ENCODE results near the gene PLD1. TPM values are rescaled to one million over a fixed set of nuclear protein-coding genes. Genes with fewer than 3 reads are reported as not detected.

PLD1 gene
- total and polyA plus RNA-seq, 10 of the 15 experiments (the other 5 are each of a cell fraction or from before 2014, with no cell fraction given), result 2.9 to 108 (median 3.6) TPM

- TF ChIP-seq CTCF (IDR thresholded peaks at IDR 0.05 in 2 of 3, conservative IDR thresholded peaks at IDR 0.05 in 1 of 3; ENCODE audit: control insufficient read depth in 2 of 3, extremely low read depth in 1 of 3, insufficient read depth in 1 of 3, low read depth in 3 of 3, low read length in 3 of 3) (no peak), EGR1 (IDR thresholded peaks at IDR 0.05; ENCODE audit: borderline replicate concordance in 1 of 2, low read depth in 2 of 2, low read length in 2 of 2) (no peak), SUPT20H (IDR thresholded peaks at IDR 0.05; ENCODE audit: borderline replicate concordance, control insufficient read depth, low read depth, low read length) (no peak), FOS (IDR thresholded peaks at IDR 0.05; ENCODE audit: borderline replicate concordance, extremely low read depth, insufficient read length) (no peak), NR2C1 (IDR thresholded peaks at IDR 0.05) (no peak), YBX1 (IDR thresholded peaks at IDR 0.05) (peak; percentile 97), CUX1 (IDR thresholded peaks at IDR 0.05; ENCODE audit: insufficient replicate concordance, low read depth, low read length) (peak; percentile 99), HCFC1 (IDR thresholded peaks at IDR 0.05; ENCODE audit: low read length) (no peak), PAX5 (IDR thresholded peaks at IDR 0.05; ENCODE audit: borderline replicate concordance, low read depth, low read length) (peak; percentile 82), SMAD1 (IDR thresholded peaks at IDR 0.05; ENCODE audit: low read depth, partially characterized antibody) (peak; percentile 91), ZNF687 (IDR thresholded peaks at IDR 0.05) (peak; percentile 21; the same call in 1 of the 2 replicates), CREM (IDR thresholded peaks at IDR 0.05; ENCODE audit: low read depth) (no peak), CHD1 (IDR thresholded peaks at IDR 0.05; ENCODE audit: low read depth, low read length) (no peak), MLLT1 (IDR thresholded peaks at IDR 0.05) (peak; percentile 76; the same call in 1 of the 2 replicates), PML (IDR thresholded peaks at IDR 0.05; ENCODE audit: low read length) (no peak), STAT3 (IDR thresholded peaks at IDR 0.05; ENCODE audit: low read depth, low read length) (no peak), CBX3 (IDR thresholded peaks at IDR 0.05; ENCODE audit: borderline replicate concordance, low read depth) (no peak), GABPA (IDR thresholded peaks at IDR 0.05; ENCODE audit: low read depth) (no peak), TCF12 (IDR thresholded peaks at IDR 0.05; ENCODE audit: low read depth, low read length) (peak; percentile 92)
Observed at GRCh38 chr3:171797265-171797679, 13.0 kb downstream of the PLD1 start (continued).

Data from GM12878 (cell line).